B cell (primary cell): ENCODE measurements around the gene PRSS56.

Experiments used
- CTCF ChIP-seq: fragments of 200-600 bp; IDR thresholded peaks from one replicate; pipeline ENCODE4 v1.8.0; 2022; ENCODE audit warnings: antibody characterized with exemption, mild to moderate bottlenecking
- EZH2 ChIP-seq: IDR thresholded peaks from 2 replicates; pipeline ENCODE4 v1.6.1; 2012; ENCODE audit warnings: borderline replicate concordance, low read depth, mild to moderate bottlenecking, moderate library complexity, low read length; ENCODE audit not compliant: insufficient read depth, poor library complexity, severe bottlenecking

GRCh38 chr2:232549655-232550353 is 29.6 kb downstream of the PRSS56 start:
- no peak for TF ChIP-seq CTCF
- no peak for TF ChIP-seq EZH2
